Erythroblast (primary cell): ENCODE data around the gene KMT5B.

Experiments
- GATA1 ChIP-seq: IDR thresholded peaks from 2 replicates; pipeline ENCODE4 v1.6.1; 2011; ENCODE audit warnings: low read depth, mild to moderate bottlenecking, control low read depth, low read length, moderate library complexity
- POLR2A ChIP-seq: IDR thresholded peaks from 2 replicates; pipeline ENCODE4 v1.6.1; 2011; ENCODE audit warnings: mild to moderate bottlenecking, low read length

GRCh38 chr11:68127714-68128681, 85.1 kb downstream of the KMT5B start:
- TF ChIP-seq POLR2A (no peak), GATA1 (no peak)
